Cardiac septum (tissue), 1 donor: ENCODE measurements around the gene PQBP1. TPM values are rescaled to one million over a fixed set of nuclear protein-coding genes. Genes with fewer than 3 reads are reported as not detected.

Experiments used
- DNase-seq: peaks from one replicate; pipeline ENCODE4 v3.0.0-alpha.2; 2020; ENCODE audit warnings: low spot score
- intact Hi-C: fragments of 100-400 bp; cut with DNase I; formaldehyde crosslinking; loops from one replicate; pipeline ENCODE4 v1.14.0; 2022
- total RNA-seq: library from RNA; stranded (reverse); fragmentation: NEBNext Ultra II Directional; extraction: Animal tissue kit (Norgen Biotek cat#: 25700); gene quantifications from one replicate; pipeline ENCODE4 v1.2.1, GENCODE V29; 2021
- donor health status: DM: no; HTN: no; CAD: no.

Gene PQBP1
- total RNA-seq, 1 donor from 2014 or later: 42.2 TPM

GRCh38 chrX:48897157-48897624 lies 539 bp upstream of the PQBP1 start:
- intact Hi-C loops: no loop called here
- DNase-seq: peak; percentile 82

- intact Hi-C loops: no loop called here
- no peak for DNase-seq
These were observed 1.3 kb downstream of the PQBP1 start for GRCh38 chrX:48899078-48899410.

GRCh38 chrX:48901069-48901468 lies 3.3 kb downstream of the PQBP1 start:
- DNase-seq: no peak
- intact Hi-C loops: no loop called here

GRCh38 chrX:48902135-48902534 lies 4.4 kb downstream of the PQBP1 start:
- intact Hi-C loops: no loop called here

GRCh38 chrX:48902776-48903175 lies 5.0 kb downstream of the PQBP1 start:
- no peak for DNase-seq
- intact Hi-C loops: no loop called here

More at GRCh38 chrX:48902135-48902534, 4.4 kb downstream of the PQBP1 start:
- no peak for DNase-seq

GRCh38 chrX:48903290-48903689 lies 5.6 kb downstream of the PQBP1 start:
- intact Hi-C loops: no loop called here
- DNase-seq: no peak

GRCh38 chrX:48904180-48904579 lies 6.5 kb downstream of the PQBP1 start:
- no peak for DNase-seq
- intact Hi-C loops: no loop called here

- intact Hi-C loops: no loop called here
- no peak for DNase-seq
These were observed 6.9 kb downstream of the PQBP1 start for GRCh38 chrX:48904626-48905025.

GRCh38 chrX:48905090-48905790 lies 7.5 kb downstream of the PQBP1 start:
- DNase-seq: no peak
- intact Hi-C loops: no loop called here

GRCh38 chrX:48908600-48908999 lies 10.9 kb downstream of the PQBP1 start:
- DNase-seq: no peak
- intact Hi-C loops: no loop called here

GRCh38 chrX:48909703-48910294 lies 12.1 kb downstream of the PQBP1 start:
- no peak for DNase-seq
- intact Hi-C loops: loop anchor here (5.0 to 10.0 kb wide), 2 partner anchors 172 to 265 kb away; no protein-coding TSS in a partner anchor

GRCh38 chrX:48910926-48911411 lies 13.2 kb downstream of the PQBP1 start:
- no peak for DNase-seq
- intact Hi-C loops: loop anchor here (5.0 to 10.0 kb wide), 2 partner anchors 174 to 266 kb away; no protein-coding TSS in a partner anchor

- intact Hi-C loops: loop anchor here (5.0 to 10.0 kb wide), 2 partner anchors 174 to 267 kb away; no protein-coding TSS in a partner anchor
These were observed 13.9 kb downstream of the PQBP1 start, which contains the start of gene SLC35A2 for GRCh38 chrX:48911412-48912182. SLC35A2 (minus strand) TSS chrX:48911646; CDS start chrX:48911636, 10 bp downstream.

GRCh38 chrX:48913605-48914366 lies 16.1 kb downstream of the PQBP1 start:
- DNase-seq: no peak
- intact Hi-C loops: loop anchor here (5.0 to 10.0 kb wide), 2 partner anchors 176 to 269 kb away; no protein-coding TSS in a partner anchor

More at GRCh38 chrX:48911412-48912182, 13.9 kb downstream of the PQBP1 start, which contains the start of gene SLC35A2:
- peak; percentile 94 for DNase-seq

- intact Hi-C loops: loop anchor here (5.0 to 10.0 kb wide), 3 partner anchors 42 to 270 kb away; partner anchors contain the start of gene OTUD5
- no peak for DNase-seq
These were observed 17.1 kb downstream of the PQBP1 start for GRCh38 chrX:48914593-48915493.

GRCh38 chrX:48917139-48918001 lies 19.6 kb downstream of the PQBP1 start:
- intact Hi-C loops: loop anchor here (5.0 to 10.0 kb wide), 2 partner anchors 40 to 273 kb away; partner anchors contain the start of gene OTUD5
- DNase-seq: peak; percentile 94

- DNase-seq: no peak
- intact Hi-C loops: loop anchor here (5.0 to 10.0 kb wide), 2 partner anchors 39 to 273 kb away; partner anchors contain the start of gene OTUD5
These were observed 20.5 kb downstream of the PQBP1 start for GRCh38 chrX:48918301-48918642.
